Adrenal gland (tissue), 12 donors: ENCODE measurements around the gene PTCD2. TPM values are rescaled to one million over a fixed set of nuclear protein-coding genes. Genes with fewer than 3 reads are reported as not detected.

Source experiments
- DNase-seq, 7 donors: peaks; one replicate each; pipeline ENCODE4 v3.0.0-alpha.2; 2019 to 2020
- H3K27ac ChIP-seq, 5 donors: fragments of 200-600 bp; sonication (generic) in 4 of 5; 1 replicate in 3 of 5; 2 replicates in 2 of 5; pipeline versions ENCODE4 v1.5.1 to v1.8.0; 2016 to 2020; ENCODE audit warnings: mild to moderate bottlenecking in 1 of 5
- H3K27me3 ChIP-seq: fragments of 200-600 bp; 2 replicates; pipeline ENCODE4 v1.8.0; 2021
- H3K36me3 ChIP-seq, 2 donors: fragments of 200-600 bp; replicated peaks in 1 of 2; 1 replicate in 1 of 2; 2 replicates in 1 of 2; pipeline versions ENCODE4 v1.5.1 to v1.8.0; 2018 to 2022
- H3K4me1 ChIP-seq, 2 donors: fragments of 200-600 bp; replicated peaks in 1 of 2; 1 replicate in 1 of 2; 2 replicates in 1 of 2; pipeline versions ENCODE4 v1.5.1 to v1.8.0; 2018 to 2021
- H3K4me3 ChIP-seq, 4 donors: fragments of 200-600 bp; sonication (generic) in 3 of 4; one replicate each; pipeline ENCODE4 v1.5.1; 2016 to 2018
- H3K9me3 ChIP-seq, 3 donors: fragments of 200-600 bp; sonication (generic) in 1 of 3; replicated peaks in 1 of 3; 1 replicate in 2 of 3; 2 replicates in 1 of 3; pipeline versions ENCODE4 v1.5.1 to v1.8.0; 2016 to 2021
- POLR2A ChIP-seq, 2 donors: fragments of 450-650 bp; IDR thresholded peaks; one replicate each; pipeline ENCODE4 v1.6.1; 2017; ENCODE audit warnings: antibody characterized with exemption in 2 of 2, mild to moderate bottlenecking in 2 of 2, moderate library complexity in 1 of 2
- WGBS, 4 donors: extraction: QIAGEN DNeasy Blood & Tissue Kit in 2 of 4; methylation state at CpG; one replicate each; pipeline versions ENCODE4 v1.1.5 to v1.1.7; 2013 to 2017; 5-methylcytosine and 5-hydroxymethylcytosine counted together
- intact Hi-C, 2 donors: fragments of 100-400 bp; cut with DNase I; formaldehyde crosslinking; loops; one replicate each; pipeline versions ENCODE4 v1.14.1 to v1.15.0; 2022 to 2023
- polyA plus RNA-seq, 3 donors: library from polyadenylated mRNA; stranded (reverse); fragments of 200-250 nt in 2 of 3; fragments of 350-450 nt in 1 of 3; fragmentation: Illumina TruSeq in 1 of 3; extraction: RNeasy Lipid Tissue Mini Kit (QIAGEN cat#74804) in 1 of 3; gene quantifications; one replicate each; pipeline ENCODE4 v1.2.3, GENCODE V29; 2013 to 2014
- total RNA-seq, 9 donors: library from RNA; depleted of rRNA in 4 of 9; stranded (reverse); fragments of >200 nt in 4 of 9; fragments of 120-200 nt in 1 of 9; fragmentation: NEBNext Ultra II Directional in 1 of 9; extraction: Animal tissue kit (Norgen Biotek cat#: 25700) in 1 of 9; gene quantifications; one replicate each; pipeline versions ENCODE4 v1.1.0 to v1.2.4, GENCODE V29; 2013 to 2023
- TF ChIP-seq, protein P1 (sequence below), 6 experiments: fragments of 450-650 bp in 4 of 6; fragments of 200-600 bp in 2 of 6; sonication (generic) in 1 of 6; IDR thresholded peaks; 1 replicate in 5 of 6; 2 replicates in 1 of 6; pipeline versions ENCODE4 v1.5.1 to v1.8.0; 2016 to 2021; ENCODE audit warnings: antibody characterized with exemption in 6 of 6, mild to moderate bottlenecking in 2 of 6, moderate library complexity in 1 of 6
- donor health status: healthy with polysubstance abuse.
- donor health status: Bipolar disorder and iron deficiency.
- donor health status: DM: yes; HTN: yes; CAD: no.
- donor health status: DM: no; HTN: no; CAD: no.
- donor health status: DM: no; HTN: no; CAD: no.
- donor health status: DM: yes; HTN: yes; CAD: no.

Gene PTCD2
- total and polyA plus RNA-seq, 12 donors: 1.7 to 20.6 (median 14.2) TPM

DNA sequence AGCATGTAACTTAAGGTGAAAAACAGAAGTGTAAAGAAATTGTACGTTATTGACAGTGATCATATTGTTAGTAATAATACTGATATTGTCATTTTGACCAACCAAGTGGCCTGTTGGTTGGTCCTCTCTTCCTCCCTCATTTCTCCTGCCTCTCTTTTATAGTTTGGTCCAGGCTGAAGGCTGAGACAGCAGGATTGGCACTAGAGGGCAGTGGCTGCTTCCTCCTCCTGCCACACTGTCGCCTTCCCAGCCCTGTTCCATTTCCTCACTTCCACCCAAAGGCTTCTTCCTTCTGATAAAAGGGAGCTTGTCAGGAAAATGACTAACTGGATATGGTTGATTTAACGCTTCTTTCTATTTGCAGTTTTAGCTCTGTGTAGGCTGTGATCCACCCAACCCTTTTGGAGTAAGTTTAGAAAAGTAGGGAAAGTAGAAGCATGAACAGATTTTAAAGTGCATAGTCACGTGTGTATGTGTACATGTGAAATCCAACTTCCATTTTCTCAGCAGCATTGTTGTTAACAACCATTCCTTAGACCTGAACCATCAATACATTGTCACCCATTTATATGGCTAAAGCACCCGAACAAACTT, 35.6 kb downstream of the PTCD2 start:
- H3K4me3 ChIP-seq: no peak overlapping the region
- H3K27ac ChIP-seq: no peak overlapping the region
- no peak for TF ChIP-seq POLR2A (IDR thresholded peaks at IDR 0.05)
- TF ChIP-seq, protein P1, sequence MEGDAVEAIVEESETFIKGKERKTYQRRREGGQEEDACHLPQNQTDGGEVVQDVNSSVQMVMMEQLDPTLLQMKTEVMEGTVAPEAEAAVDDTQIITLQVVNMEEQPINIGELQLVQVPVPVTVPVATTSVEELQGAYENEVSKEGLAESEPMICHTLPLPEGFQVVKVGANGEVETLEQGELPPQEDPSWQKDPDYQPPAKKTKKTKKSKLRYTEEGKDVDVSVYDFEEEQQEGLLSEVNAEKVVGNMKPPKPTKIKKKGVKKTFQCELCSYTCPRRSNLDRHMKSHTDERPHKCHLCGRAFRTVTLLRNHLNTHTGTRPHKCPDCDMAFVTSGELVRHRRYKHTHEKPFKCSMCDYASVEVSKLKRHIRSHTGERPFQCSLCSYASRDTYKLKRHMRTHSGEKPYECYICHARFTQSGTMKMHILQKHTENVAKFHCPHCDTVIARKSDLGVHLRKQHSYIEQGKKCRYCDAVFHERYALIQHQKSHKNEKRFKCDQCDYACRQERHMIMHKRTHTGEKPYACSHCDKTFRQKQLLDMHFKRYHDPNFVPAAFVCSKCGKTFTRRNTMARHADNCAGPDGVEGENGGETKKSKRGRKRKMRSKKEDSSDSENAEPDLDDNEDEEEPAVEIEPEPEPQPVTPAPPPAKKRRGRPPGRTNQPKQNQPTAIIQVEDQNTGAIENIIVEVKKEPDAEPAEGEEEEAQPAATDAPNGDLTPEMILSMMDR (IDR thresholded peaks at IDR 0.05): peak in 4 of 6 experiments; percentile 26 to 44 (median 40)
- WGBS, 4 donors: 73 to 76% (median 75%) methylated on average over 5 of the region's 5 CpGs
- DNase-seq: peak in 5 of 7 donors; percentile 22 to 68 (median 32)
- peaks cover 0 to 18% of the 10 kb centered on the region in 2 donors for H3K36me3 ChIP-seq
- H3K4me1 ChIP-seq: no peaks in the 10 kb centered on the region
- H3K9me3 ChIP-seq: no peaks in the 10 kb centered on the region
- no peaks in the 10 kb centered on the region for H3K27me3 ChIP-seq
- intact Hi-C loops: no loop called here

DNA sequence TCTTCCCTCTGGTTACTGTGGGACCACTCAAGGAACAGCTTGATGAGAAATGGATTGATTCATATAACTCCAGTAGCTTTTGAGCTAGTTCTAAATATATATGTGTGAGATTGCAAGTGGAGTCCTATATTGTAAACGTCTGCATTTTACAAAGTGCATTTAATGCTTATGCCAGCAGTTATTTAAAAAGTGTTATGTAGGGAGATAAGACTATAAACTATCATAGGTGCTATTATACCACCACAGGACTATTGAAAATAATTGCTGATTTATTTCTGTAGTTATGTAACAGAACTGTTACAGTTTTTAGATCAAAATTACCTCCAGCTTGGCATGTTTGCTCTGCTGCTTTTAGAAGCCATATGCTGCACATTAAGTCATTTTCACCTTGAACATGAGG, 36.2 kb downstream of the PTCD2 start:
- DNase-seq: no peak
- no peaks in the 10 kb centered on the region for H3K27me3 ChIP-seq
- no peak overlapping the region for H3K4me3 ChIP-seq
- no peaks in the 10 kb centered on the region for H3K9me3 ChIP-seq
- WGBS, 4 donors: 77 to 91% (median 88%) methylated on average over 1 of the region's 1 CpG
- no peaks in the 10 kb centered on the region for H3K4me1 ChIP-seq
- no peak overlapping the region for H3K27ac ChIP-seq
- intact Hi-C loops: no loop called here
- H3K36me3 ChIP-seq: peaks cover 0 to 18% of the 10 kb centered on the region in 2 donors
- no peak for TF ChIP-seq POLR2A (IDR thresholded peaks at IDR 0.05)
- TF ChIP-seq, protein P1 (IDR thresholded peaks at IDR 0.05): no peak

DNA sequence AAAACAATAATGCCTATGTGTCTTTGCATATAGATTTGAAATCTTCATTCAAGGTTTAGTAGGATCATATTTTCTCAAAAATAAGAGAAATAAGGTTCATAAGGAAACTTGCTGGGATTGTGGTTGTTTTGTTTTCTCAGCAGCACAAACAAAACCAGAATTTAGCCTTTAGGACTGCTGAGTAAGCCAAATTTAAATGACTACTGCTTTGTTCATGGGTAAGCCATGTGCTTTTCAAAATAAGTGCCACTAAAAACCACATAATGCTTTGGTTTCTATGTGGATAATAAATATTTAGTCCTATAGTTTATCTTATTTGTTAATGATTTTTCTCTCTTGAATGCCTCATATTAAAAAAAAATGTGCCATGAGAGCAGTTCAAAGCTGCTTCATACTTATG, 38.8 kb downstream of the PTCD2 start:
- peaks cover 0 to 2% of the 10 kb centered on the region in 2 donors for H3K4me1 ChIP-seq
- H3K27me3 ChIP-seq: no peaks in the 10 kb centered on the region
- intact Hi-C loops: no loop called here
- H3K27ac ChIP-seq: no peak overlapping the region
- H3K36me3 ChIP-seq: peaks cover 0 to 18% of the 10 kb centered on the region in 2 donors
- no peak overlapping the region for H3K4me3 ChIP-seq
- H3K9me3 ChIP-seq: no peaks in the 10 kb centered on the region
- TF ChIP-seq, protein P1 (IDR thresholded peaks at IDR 0.05): no peak
- TF ChIP-seq POLR2A (IDR thresholded peaks at IDR 0.05): no peak
- DNase-seq: no peak

- no peak for DNase-seq
- no peak for TF ChIP-seq POLR2A (IDR thresholded peaks at IDR 0.05)
- TF ChIP-seq, protein P1 (IDR thresholded peaks at IDR 0.05): no peak
- Histone ChIP-seq H3K27me3 (no peaks in the 10 kb centered on the region), H3K27ac (no peak overlapping the region), H3K9me3 (no peaks in the 10 kb centered on the region), H3K36me3 (peaks cover 0 to 18% of the 10 kb centered on the region in 2 donors), H3K4me3 (no peak overlapping the region), H3K4me1 (peaks cover 0 to 6% of the 10 kb centered on the region in 2 donors)
- 100% methylated on average over 1 of the region's 1 CpG for WGBS, 4 donors
- intact Hi-C loops: loop anchor here in 1 of 2 donors (10.0 kb wide), 1 partner anchor 165 kb away; no protein-coding TSS in a partner anchor
Observed at GRCh38 chr5:72359886-72360285, 39.7 kb downstream of the PTCD2 start.
